HCT116 (cell line): ENCODE measurements around the gene GPX4. TPM values are rescaled to one million over a fixed set of nuclear protein-coding genes. Genes with fewer than 3 reads are reported as not detected.

Experiments
- ATAC-seq: fragments of 200-7000 bp; cut with Tn5 transposase; 2 replicates; pipeline ENCODE4 v1.9.1; 2020; ENCODE audit warnings: mild to moderate bottlenecking, moderate library complexity
- BruUV-seq: library from RNA; stranded (reverse); fragments of 400-500 nt; replicated peaks from 2 replicates; lab custom pipeline; 2021; lab: Mats Ljungman, UMichigan
- CTCF ChIA-PET: fragments of 300-600 bp; sonication (Branson Sonifier 250); formaldehyde crosslinking; loops from one replicate; lab custom pipeline; 2021; ENCODE audit warnings: antibody characterized with exemption; lab: Charles Lee
- POLR2A ChIA-PET: fragments of 300-600, 350-600 bp; sonication (Branson Sonifier 250); formaldehyde crosslinking; loops from one replicate; lab custom pipeline; 2021; ENCODE audit warnings: antibody characterized with exemption; lab: Charles Lee
- RAD21 ChIA-PET, 2 experiments: fragments of 300-600 bp; sonication (Branson Sonifier 250); formaldehyde crosslinking; loops; one replicate each; lab custom pipeline; 2023; ENCODE audit warnings: low total read pairs in 2 of 2; ENCODE audit not compliant: uncharacterized antibody in 2 of 2, unreplicated experiment in 2 of 2, low non-redundant PET in 1 of 2; lab: Charles Lee
- DNase-seq: peaks from one replicate; pipeline ENCODE4 v3.0.0-alpha.2; 2010; ENCODE audit warnings: low read depth, low spot score
- H2AFZ ChIP-seq: fragments of 200-600 bp; shearing (Covaris generic), sonication (generic); 2 replicates; pipeline ENCODE4 v1.6.1; 2017; ENCODE audit warnings: low read depth, mixed run types, mixed read lengths, antibody characterized with exemption, low read length; ENCODE audit not compliant: poor library complexity, severe bottlenecking
- H3K27ac ChIP-seq: 2 replicates; pipeline ENCODE4 v1.5.1; 2012; ENCODE audit warnings: low read depth, low read length
- H3K27me3 ChIP-seq: fragments of 200-600 bp; sonication (generic); 2 replicates; pipeline ENCODE4 v1.6.1; 2016; ENCODE audit warnings: mixed run types, low read length, mixed read lengths; ENCODE audit not compliant: insufficient read depth
- H3K36me3 ChIP-seq, 2 experiments: fragments of 200-500 bp in 1 of 2; fragments of 200-600 bp in 1 of 2; sonication (Bioruptor generic) in 1 of 2; sonication (generic) in 1 of 2; 2 replicates each; pipeline versions ENCODE4 v1.5.1 to v1.6.1; 2014 to 2016; ENCODE audit warnings: low read length in 2 of 2, inconsistent platforms in 1 of 2, mixed read lengths in 1 of 2, mixed run types in 1 of 2; ENCODE audit not compliant: insufficient read depth in 2 of 2, control insufficient read depth in 1 of 2
- H3K4me1 ChIP-seq, 2 experiments: fragments of 200-600 bp in 1 of 2; sonication (generic) in 1 of 2; 2 replicates each; pipeline versions ENCODE4 v1.5.1 to v1.6.1; 2012 to 2017; ENCODE audit warnings: low read length in 2 of 2, inconsistent platforms in 1 of 2, mild to moderate bottlenecking in 1 of 2, mixed read lengths in 1 of 2, mixed run types in 1 of 2, moderate library complexity in 1 of 2; ENCODE audit not compliant: insufficient read depth in 2 of 2, control insufficient read depth in 1 of 2
- H3K4me2 ChIP-seq: fragments of 200-600 bp; sonication (generic); 2 replicates; pipeline ENCODE4 v1.6.1; 2017; ENCODE audit warnings: mixed run types, low read length, mixed read lengths
- H3K4me3 ChIP-seq, 2 experiments: fragments of 200-600 bp in 1 of 2; sonication (generic) in 1 of 2; replicated peaks in 1 of 2; 2 replicates each; pipeline ENCODE4 v1.5.1; 2011 to 2016; ENCODE audit warnings: low read length in 2 of 2, control low read depth in 1 of 2, low read depth in 1 of 2, mild to moderate bottlenecking in 1 of 2, mixed read lengths in 1 of 2, mixed run types in 1 of 2
- H3K79me2 ChIP-seq: fragments of 200-600 bp; sonication (generic); 2 replicates; pipeline ENCODE4 v1.6.1; 2017; ENCODE audit warnings: mild to moderate bottlenecking, mixed run types, low read length, moderate library complexity, mixed read lengths; ENCODE audit not compliant: insufficient read depth
- H3K9ac ChIP-seq: fragments of 200-600 bp; sonication (generic); 2 replicates; pipeline ENCODE4 v1.6.1; 2016; ENCODE audit warnings: low read length, mixed read lengths
- H3K9me2 ChIP-seq: fragments of 200-600 bp; sonication (generic), shearing (Covaris generic); 2 replicates; pipeline ENCODE4 v1.6.1; 2017; ENCODE audit warnings: mixed run types, mild to moderate bottlenecking, moderate library complexity; ENCODE audit not compliant: insufficient read depth
- H3K9me3 ChIP-seq, 2 experiments: fragments of 200-500 bp in 1 of 2; fragments of 200-600 bp in 1 of 2; sonication (Bioruptor generic) in 1 of 2; sonication (generic) in 1 of 2; 2 replicates each; pipeline ENCODE4 v1.6.1; 2014 to 2017; ENCODE audit warnings: low read length in 2 of 2, mixed read lengths in 2 of 2, inconsistent platforms in 1 of 2, low read depth in 1 of 2, mild to moderate bottlenecking in 1 of 2, mixed run types in 1 of 2, moderate library complexity in 1 of 2; ENCODE audit not compliant: control insufficient read depth in 1 of 2, insufficient read depth in 1 of 2
- H4K20me1 ChIP-seq: fragments of 200-600 bp; sonication (generic), shearing (Covaris generic); 2 replicates; pipeline ENCODE4 v1.6.1; 2017; ENCODE audit warnings: mixed run types, mild to moderate bottlenecking, moderate library complexity; ENCODE audit not compliant: insufficient read depth
- CBX3 ChIP-seq: IDR thresholded peaks from 2 replicates; pipeline ENCODE4 v1.6.1; 2012; ENCODE audit warnings: low read depth
- CTCF ChIP-seq, 3 experiments: fragments of 200-600 bp in 1 of 3; sonication (generic) in 1 of 3; IDR thresholded peaks in 2 of 3; conservative IDR thresholded peaks in 1 of 3; 2 replicates each; pipeline ENCODE4 v1.5.1; 2012 to 2017; ENCODE audit warnings: low read depth in 2 of 3, low read length in 2 of 3, antibody characterized with exemption in 1 of 3, borderline replicate concordance in 1 of 3, control low read depth in 1 of 3, mild to moderate bottlenecking in 1 of 3, mixed read lengths in 1 of 3, mixed run types in 1 of 3, moderate library complexity in 1 of 3; ENCODE audit not compliant: insufficient read depth in 1 of 3
- ELF1 ChIP-seq: IDR thresholded peaks from 2 replicates; pipeline ENCODE4 v1.6.1; 2012; ENCODE audit warnings: low read depth, borderline replicate concordance
- EZH2 ChIP-seq: fragments of 200-600 bp; sonication (generic); IDR thresholded peaks from 2 replicates; pipeline ENCODE4 v1.6.1; 2017; ENCODE audit warnings: antibody characterized with exemption, mixed run types
- JUND ChIP-seq: IDR thresholded peaks from 2 replicates; pipeline ENCODE4 v1.6.1; 2012
- MAX ChIP-seq: IDR thresholded peaks from 2 replicates; pipeline ENCODE4 v1.6.1; 2012
- POLR2A ChIP-seq: IDR thresholded peaks from 2 replicates; pipeline ENCODE4 v1.7.0; 2011; ENCODE audit warnings: borderline replicate concordance; ENCODE audit not compliant: insufficient read depth, insufficient read length; ENCODE audit errors: extremely low read depth
- RAD21 ChIP-seq: IDR thresholded peaks from 2 replicates; pipeline ENCODE4 v1.6.1; 2012; ENCODE audit warnings: low read depth, mild to moderate bottlenecking
- SIN3A ChIP-seq: IDR thresholded peaks from 2 replicates; pipeline ENCODE4 v1.6.1; 2012; ENCODE audit warnings: low read depth
- SP1 ChIP-seq: IDR thresholded peaks from 2 replicates; pipeline ENCODE4 v1.6.1; 2012; ENCODE audit warnings: low read depth
- SRF ChIP-seq: IDR thresholded peaks from 2 replicates; pipeline ENCODE4 v1.6.1; 2012; ENCODE audit warnings: low read depth
- TCF7L2 ChIP-seq: IDR thresholded peaks from 2 replicates; pipeline ENCODE4 v1.7.0; 2011; ENCODE audit warnings: borderline replicate concordance, inconsistent platforms; ENCODE audit not compliant: insufficient read depth, insufficient read length; ENCODE audit errors: extremely low read depth
- YY1 ChIP-seq: IDR thresholded peaks from 2 replicates; pipeline ENCODE4 v1.6.1; 2011; ENCODE audit warnings: low read length, low read depth, moderate library complexity, mild to moderate bottlenecking; ENCODE audit not compliant: insufficient replicate concordance; ENCODE audit errors: extremely low read depth
- ZBTB33 ChIP-seq: IDR thresholded peaks from 2 replicates; pipeline ENCODE4 v1.6.1; 2011; ENCODE audit warnings: mild to moderate bottlenecking, low read length, moderate library complexity; ENCODE audit not compliant: insufficient replicate concordance; ENCODE audit errors: extremely low read depth
- ZFX ChIP-seq: fragments of 450-650 bp; IDR thresholded peaks from 2 replicates; pipeline ENCODE4 v1.6.1; 2017
- ZNF274 ChIP-seq: fragments of 200-500 bp; sonication (Bioruptor generic); IDR thresholded peaks from 2 replicates; pipeline ENCODE4 v1.6.1; 2014; ENCODE audit warnings: mild to moderate bottlenecking, low read depth, low read length, inconsistent platforms
- intact Hi-C: fragments of 100-400 bp; cut with micrococcal nuclease; formaldehyde crosslinking; loops from 2 replicates; pipeline ENCODE4 v1.10.0; 2022
- total RNA-seq: library from RNA; stranded (reverse); gene quantifications from one replicate; pipeline ENCODE4 v1.2.1, GENCODE V29; 2021; ENCODE audit not compliant: unreplicated experiment
- TF ChIP-seq, protein P1 (sequence below): IDR thresholded peaks from 2 replicates; pipeline ENCODE4 v1.6.1; 2012

GPX4 gene
- total RNA-seq, 1 experiment from 2014 or later, result 481 TPM

DNA sequence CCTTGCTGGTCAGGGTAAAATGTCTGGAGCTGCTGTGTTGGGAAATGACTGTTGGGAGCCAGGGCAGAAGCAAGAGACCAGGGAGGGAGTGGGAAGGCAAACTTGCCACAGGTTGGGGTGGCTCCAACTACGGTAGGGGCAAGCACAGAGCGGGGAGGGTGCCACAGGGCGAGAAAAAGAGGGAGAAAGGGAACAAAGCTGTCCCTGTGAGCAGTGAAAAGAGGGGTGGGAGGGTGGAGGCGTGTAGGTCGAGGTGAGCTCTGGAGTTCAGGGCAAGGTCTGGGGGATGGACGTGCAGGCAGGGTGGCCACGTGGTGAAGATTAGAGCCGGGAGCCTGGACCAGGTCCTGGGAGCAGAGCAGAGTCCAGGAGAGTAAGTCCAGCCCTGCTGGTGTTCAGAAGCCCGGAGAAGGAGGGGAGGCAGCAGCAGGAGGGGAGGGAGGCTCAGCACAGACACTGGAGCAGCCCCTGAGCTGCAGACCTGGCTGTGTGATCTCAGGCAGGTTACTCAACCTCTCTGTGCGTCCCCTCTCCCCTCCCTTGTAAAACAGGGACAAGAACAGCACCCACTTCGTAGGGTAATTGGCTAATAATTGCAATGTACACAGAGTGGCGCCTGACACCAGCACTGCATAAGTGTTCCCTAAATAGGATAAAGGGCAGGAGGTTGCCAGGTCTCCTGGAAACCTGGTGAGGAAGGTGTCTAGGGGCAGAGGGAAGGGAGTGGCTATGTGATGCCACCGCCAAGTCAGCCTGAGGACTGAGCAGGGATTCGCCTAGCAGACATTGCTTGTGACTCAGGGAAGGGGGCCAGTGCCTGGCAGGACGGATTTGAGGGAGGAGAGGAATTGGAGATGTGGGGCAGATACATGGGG lies 5.4 kb upstream of the GPX4 start:
- Histone ChIP-seq H3K9me3 (peaks cover 0 to 4% of the 10 kb centered on the region in 2 experiments; a peak in 1 of 4 replicates), H3K36me3 (peaks cover 3 to 9% of the 10 kb centered on the region in 2 experiments; a peak in 2 of 4 replicates), H4K20me1 (no peaks in the 10 kb centered on the region; the same call in 1 of the 2 replicates), H3K4me2 (peak overlapping the region; percentile 20), H3K9ac (no peak overlapping the region), H3K4me1 (peaks cover 39 to 69% of the 10 kb centered on the region in 2 experiments), H3K79me2 (peaks cover 18% of the 10 kb centered on the region), H2AFZ (no peak overlapping the region), H3K27ac (peak overlapping the region; percentile 51; the same call in 1 of the 2 replicates), H3K27me3 (no peaks in the 10 kb centered on the region), H3K4me3 (no peak overlapping the region), H3K9me2 (no peaks in the 10 kb centered on the region)
- no TSS peak for BruUV-seq
- ChIA-PET RAD21 (no interaction called here), POLR2A (no interaction called here), CTCF (no interaction called here)
- DNase-seq, result no peak
- intact Hi-C loops, result no loop called here
- ATAC-seq, result no peak
- TF ChIP-seq RAD21, result no peak
- no peak for TF ChIP-seq CBX3
- TF ChIP-seq SIN3A, result no peak
- no peak for TF ChIP-seq TCF7L2
- TF ChIP-seq ZBTB33, result no peak
- no peak for TF ChIP-seq JUND
- no peak for TF ChIP-seq ZFX
- no peak for TF ChIP-seq MAX
- no peak for TF ChIP-seq EZH2
- TF ChIP-seq ELF1, result no peak
- TF ChIP-seq CTCF (IDR thresholded peaks at IDR 0.05 in 2 of 3, conservative IDR thresholded peaks at IDR 0.05 in 1 of 3; ENCODE audit: borderline replicate concordance in 1 of 3, insufficient read depth in 1 of 3, low read depth in 2 of 3, low read length in 2 of 3), result no peak
- TF ChIP-seq ZNF274, result no peak
- no peak for TF ChIP-seq YY1
- TF ChIP-seq POLR2A, result no peak
- TF ChIP-seq, protein P1, sequence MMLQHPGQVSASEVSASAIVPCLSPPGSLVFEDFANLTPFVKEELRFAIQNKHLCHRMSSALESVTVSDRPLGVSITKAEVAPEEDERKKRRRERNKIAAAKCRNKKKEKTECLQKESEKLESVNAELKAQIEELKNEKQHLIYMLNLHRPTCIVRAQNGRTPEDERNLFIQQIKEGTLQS, result no peak
- no peak for TF ChIP-seq SP1
- no peak for TF ChIP-seq SRF
